Spleen (tissue), 7 donors: ENCODE data around the gene SDC1.

Source experiments
- POLR2A ChIP-seq, 3 donors: fragments of 450-650 bp; IDR thresholded peaks; one replicate each; pipeline ENCODE4 v1.5.1; 2017; ENCODE audit warnings: antibody characterized with exemption in 3 of 3, mild to moderate bottlenecking in 1 of 3
- POLR2AphosphoS5 ChIP-seq, 3 donors: sonication (generic); formaldehyde crosslinking; IDR thresholded peaks; one replicate each; pipeline ENCODE4 v1.5.1; 2017; ENCODE audit warnings: antibody characterized with exemption in 3 of 3
- TF ChIP-seq, protein P1 (sequence below), 11 experiments: fragments of 200-600 bp in 7 of 11; fragments of 450-650 bp in 4 of 11; sonication (generic) in 4 of 11; IDR thresholded peaks in 8 of 11; conservative IDR thresholded peaks in 3 of 11; 1 replicate in 7 of 11; 2 replicates in 4 of 11; pipeline versions ENCODE4 v1.4.0 to v1.8.0; 2016 to 2021; ENCODE audit warnings: antibody characterized with exemption in 11 of 11, inconsistent platforms in 4 of 11, mild to moderate bottlenecking in 1 of 11
- donor health status: DM: no; HTN: no; CAD: no; lungs with moderate emphysema.
- donor health status: DM: no; HTN: no; CAD: no.
- donor health status: DM: no; HTN: no; CAD: no.

DNA sequence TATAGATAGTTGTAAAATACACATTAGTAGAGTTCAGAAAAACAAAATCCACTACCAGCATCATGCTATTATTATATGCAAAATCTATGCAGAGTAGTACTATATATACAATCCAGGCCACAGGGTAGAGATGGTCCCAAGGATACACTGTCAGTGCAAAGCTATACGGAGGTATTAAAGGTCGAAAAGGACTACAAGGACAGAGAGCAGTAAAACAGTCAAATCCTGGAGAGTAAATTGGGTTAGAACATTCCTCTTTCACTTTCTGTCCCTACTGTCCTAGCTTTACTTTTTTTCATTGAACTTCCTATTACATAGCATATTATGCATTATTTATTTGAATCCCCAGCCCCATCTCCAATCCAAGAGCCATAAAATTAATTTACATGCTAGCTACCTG is 39.7 kb upstream of the SDC1 start:
- TF ChIP-seq, protein P1, sequence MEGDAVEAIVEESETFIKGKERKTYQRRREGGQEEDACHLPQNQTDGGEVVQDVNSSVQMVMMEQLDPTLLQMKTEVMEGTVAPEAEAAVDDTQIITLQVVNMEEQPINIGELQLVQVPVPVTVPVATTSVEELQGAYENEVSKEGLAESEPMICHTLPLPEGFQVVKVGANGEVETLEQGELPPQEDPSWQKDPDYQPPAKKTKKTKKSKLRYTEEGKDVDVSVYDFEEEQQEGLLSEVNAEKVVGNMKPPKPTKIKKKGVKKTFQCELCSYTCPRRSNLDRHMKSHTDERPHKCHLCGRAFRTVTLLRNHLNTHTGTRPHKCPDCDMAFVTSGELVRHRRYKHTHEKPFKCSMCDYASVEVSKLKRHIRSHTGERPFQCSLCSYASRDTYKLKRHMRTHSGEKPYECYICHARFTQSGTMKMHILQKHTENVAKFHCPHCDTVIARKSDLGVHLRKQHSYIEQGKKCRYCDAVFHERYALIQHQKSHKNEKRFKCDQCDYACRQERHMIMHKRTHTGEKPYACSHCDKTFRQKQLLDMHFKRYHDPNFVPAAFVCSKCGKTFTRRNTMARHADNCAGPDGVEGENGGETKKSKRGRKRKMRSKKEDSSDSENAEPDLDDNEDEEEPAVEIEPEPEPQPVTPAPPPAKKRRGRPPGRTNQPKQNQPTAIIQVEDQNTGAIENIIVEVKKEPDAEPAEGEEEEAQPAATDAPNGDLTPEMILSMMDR (IDR thresholded peaks at IDR 0.05 in 8 of 11, conservative IDR thresholded peaks at IDR 0.05 in 3 of 11), result no peak
- TF ChIP-seq POLR2AphosphoS5 (IDR thresholded peaks at IDR 0.05), result no peak
- TF ChIP-seq POLR2A (IDR thresholded peaks at IDR 0.05), result no peak
